D341Med (cell line): ENCODE data around the gene LTBP1.
"Not testable (repeated sequence)": the region's sequence is repeated elsewhere in the genome, so short reads cannot be mapped to it uniquely, and the experiment has no call there.

ENCODE experiments used
- DNase-seq: peaks from one replicate; pipeline ENCODE4 v3.0.0; 2012; ENCODE audit warnings: low spot score

Gene LTBP1

GRCh38 chr2:33384599-33384961 is 437.8 kb downstream of the LTBP1 start:
- no peak for DNase-seq

- no peak for DNase-seq
Measured at GRCh38 chr2:33388996-33389395, 442.2 kb downstream of the LTBP1 start.

DNA sequence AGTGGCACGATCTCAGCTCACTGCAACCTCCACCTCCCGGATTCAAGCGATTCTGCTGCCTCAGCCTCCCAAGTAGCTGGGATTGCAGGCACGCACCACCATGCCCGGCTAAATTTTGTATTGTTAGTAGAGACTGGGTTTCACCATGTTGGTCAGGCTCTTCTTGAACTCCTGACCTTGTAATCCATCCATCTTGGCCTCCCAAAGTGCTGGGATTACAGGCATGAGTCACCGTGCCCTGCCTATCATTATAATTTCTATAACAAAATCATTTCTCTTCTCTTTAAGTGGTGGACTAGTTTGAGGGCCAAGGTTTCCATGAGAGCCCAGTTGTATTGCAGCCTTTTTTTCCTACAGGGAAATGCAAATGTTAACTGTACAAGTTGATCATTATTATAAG is 442.9 kb downstream of the LTBP1 start:
- not testable (repeated sequence) for DNase-seq

DNA sequence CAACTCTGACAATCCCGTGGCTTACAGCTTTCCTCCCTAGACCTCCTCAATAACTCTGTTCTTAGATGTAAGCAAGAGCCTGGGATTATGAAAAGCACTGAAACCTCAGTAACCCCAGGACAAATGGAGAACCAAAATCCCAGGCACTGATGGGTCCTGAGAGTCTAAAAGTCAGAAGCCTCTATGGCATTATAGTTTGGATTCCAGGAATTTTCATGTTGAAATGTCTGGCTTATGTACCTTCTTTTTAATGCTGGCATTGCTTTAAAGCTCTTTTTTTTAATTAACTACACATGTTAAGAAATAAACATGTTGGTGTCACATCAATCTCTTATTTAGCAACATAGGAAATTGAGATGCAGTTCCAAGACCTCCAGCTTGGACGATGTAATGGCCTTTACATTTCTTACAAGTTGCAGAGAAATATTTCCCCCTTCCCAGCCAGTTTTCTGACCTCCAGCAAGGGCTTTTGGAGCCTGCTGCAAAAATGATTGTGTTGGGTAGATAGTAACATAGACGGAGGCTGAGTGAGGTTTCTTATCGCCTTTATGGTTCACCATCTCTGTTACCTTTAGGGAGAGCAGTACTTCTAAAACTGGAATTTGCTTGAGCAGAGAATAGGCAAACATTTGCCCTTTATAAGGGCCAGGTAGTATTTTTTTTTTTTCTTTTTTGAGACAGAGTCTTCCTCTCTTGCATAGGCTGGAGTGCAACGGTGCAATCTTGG is 444.9 kb downstream of the LTBP1 start:
- DNase-seq: no peak

DNA sequence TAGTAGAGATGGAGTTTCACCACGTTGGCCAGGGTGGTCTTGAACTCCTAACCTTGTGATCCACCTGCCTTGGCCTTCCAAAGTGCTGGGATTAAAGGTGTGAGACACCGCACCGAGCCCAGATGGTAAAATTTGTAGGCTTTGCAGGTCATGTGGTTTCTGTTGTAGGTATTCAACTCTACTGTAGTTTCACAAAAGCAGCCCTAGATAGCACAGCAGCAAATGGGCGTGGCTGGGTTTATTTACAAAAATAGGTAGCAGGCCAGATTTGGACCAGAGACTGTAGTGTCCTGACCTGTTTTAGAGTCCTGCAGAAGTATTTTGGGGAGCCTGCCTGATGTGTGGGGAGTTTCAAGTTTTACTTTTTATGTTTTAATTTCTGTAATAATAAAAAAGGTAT is 445.6 kb downstream of the LTBP1 start:
- no peak for DNase-seq

- DNase-seq: no peak
Measured at GRCh38 chr2:33395034-33395433, 448.3 kb downstream of the LTBP1 start.

DNA sequence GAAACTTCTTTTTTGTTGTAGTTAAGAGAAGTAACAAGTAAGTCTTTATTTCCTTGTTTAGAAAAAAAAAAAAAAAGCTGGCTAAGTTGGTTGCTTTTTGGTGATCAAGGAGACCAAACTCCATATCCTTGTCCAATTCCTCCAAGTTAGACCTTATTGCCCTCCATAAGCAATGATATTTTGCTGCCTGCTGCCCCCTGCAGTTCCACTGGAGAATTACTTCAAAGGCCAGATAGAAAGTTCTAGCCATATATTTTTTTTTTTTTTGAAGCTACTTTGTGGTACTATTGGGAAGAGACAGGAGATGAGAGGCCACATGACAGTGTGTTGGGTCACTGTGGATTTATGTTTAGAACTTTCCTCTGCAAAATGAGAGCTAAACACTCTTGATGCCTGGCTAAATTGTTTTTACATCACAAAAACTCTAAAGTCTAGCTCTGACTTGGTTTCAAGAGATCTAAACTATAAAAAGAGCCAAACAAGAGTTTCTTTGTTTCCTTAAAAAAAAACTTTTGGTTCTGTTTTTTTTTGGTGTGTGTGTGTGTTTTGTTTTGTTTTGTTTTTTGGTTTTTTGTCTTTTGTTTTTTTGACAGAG is 449.0 kb downstream of the LTBP1 start:
- DNase-seq: no peak

DNA sequence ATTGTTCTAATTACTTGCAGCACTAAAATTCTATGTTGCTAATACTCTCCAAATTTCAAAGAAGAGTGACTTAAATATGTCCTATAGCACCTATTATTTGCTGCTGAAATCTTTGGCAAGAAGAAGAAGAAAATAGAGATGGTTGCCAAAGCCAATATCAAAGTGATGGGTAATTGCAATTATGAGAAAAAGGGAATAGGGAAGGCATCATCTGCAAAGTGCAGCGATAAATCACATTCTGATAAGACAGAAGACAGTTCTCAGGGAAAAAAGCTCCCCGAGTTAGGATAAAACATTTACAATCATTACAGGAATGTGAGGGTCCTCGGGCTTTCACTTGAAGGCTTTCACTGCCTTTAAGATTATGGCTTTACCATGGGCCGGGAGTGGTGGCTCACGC is 457.6 kb downstream of the LTBP1 start:
- no peak for DNase-seq

GRCh38 chr2:33406622-33407021 is 459.9 kb downstream of the LTBP1 start:
- DNase-seq: no peak

- no peak for DNase-seq
Measured at GRCh38 chr2:33408109-33408508, 461.4 kb downstream of the LTBP1 start.

- no peak for DNase-seq
Measured at GRCh38 chr2:33409417-33409955, 462.7 kb downstream of the LTBP1 start.

- DNase-seq: no peak
Measured at GRCh38 chr2:33411765-33412164, 465.0 kb downstream of the LTBP1 start.

DNA sequence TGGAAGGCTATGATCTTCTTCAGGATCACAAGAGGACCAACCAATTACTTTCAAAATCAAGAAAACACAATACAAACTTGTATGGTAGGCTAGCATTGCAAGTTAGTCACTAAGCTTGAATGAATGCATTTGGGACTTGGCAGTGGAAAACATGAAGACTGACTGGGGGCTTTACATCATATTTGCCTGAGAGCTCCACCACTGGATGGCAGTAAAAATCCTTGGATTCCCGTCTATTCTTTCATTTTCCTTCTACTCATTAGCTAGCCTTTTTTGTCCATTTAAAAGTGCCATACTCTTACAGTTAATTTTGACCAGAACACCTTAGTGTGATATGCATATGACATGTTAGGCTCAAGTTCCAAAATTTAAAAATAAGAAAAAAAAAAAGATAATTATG is 466.2 kb downstream of the LTBP1 start:
- DNase-seq: no peak

- DNase-seq: no peak
Measured at GRCh38 chr2:33419581-33420200, 472.9 kb downstream of the LTBP1 start.

DNA sequence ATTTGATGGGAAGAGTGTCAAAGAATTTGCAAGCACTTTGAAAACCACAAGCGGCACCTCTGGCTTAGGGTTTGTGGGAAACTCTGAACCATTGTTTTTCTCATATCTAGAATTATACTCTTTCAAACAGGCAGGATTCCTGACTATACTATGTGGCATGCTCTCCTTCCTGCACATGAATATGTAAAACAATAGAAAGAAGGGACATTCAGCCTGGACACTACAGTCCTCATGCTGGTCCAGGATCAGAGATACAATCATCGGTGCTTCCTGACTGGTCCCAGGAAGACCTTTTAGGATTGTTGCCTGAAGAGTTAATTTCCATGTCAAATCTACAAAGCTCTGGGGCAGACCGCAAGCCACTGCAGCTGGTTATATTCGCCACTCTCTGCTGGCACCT is 474.0 kb downstream of the LTBP1 start:
- no peak for DNase-seq

DNA sequence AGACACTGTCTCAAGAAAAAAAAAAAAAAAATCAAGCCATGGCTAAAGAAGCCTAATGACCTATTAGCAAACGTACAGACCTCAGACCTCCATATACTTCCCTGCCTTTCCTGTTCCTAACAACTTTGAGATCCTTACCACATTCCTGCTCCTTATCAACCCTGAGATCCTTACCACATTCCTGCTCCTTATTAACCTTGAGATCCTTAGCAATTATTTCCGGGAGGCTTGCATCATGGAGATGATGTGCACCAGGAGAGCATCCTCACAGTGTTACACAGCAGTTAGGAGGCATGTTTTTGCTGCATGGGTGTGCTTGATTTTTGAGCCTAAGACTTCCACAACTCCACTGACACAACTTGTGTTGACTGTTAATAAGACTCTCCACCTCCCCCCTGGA is 475.1 kb downstream of the LTBP1 start:
- DNase-seq: no peak

DNA sequence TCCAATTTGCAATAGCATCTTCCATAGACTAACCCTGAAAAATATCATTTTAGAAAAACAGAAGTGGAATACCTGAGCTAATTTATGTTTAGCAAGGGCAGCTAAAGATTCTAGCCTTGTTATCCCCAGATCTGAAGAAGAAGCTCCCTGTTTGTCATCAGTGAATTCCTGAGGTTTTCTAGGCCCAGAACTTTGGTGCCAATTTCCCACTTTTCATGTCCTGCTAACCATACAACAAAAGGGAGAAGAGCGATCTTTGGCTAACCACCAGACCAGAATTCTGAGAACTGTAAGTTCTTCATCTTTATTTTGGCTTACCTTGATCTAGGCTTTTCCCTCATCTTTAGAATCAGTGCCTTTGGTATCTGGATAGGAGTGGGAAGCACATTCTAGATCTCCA is 478.4 kb downstream of the LTBP1 start:
- DNase-seq: no peak

- no peak for DNase-seq
Measured at GRCh38 chr2:33425586-33426031, 478.9 kb downstream of the LTBP1 start.

GRCh38 chr2:33426666-33427231 is 480.0 kb downstream of the LTBP1 start:
- DNase-seq: no peak

- no peak for DNase-seq
Measured at GRCh38 chr2:33430077-33430476, 483.3 kb downstream of the LTBP1 start.

DNA sequence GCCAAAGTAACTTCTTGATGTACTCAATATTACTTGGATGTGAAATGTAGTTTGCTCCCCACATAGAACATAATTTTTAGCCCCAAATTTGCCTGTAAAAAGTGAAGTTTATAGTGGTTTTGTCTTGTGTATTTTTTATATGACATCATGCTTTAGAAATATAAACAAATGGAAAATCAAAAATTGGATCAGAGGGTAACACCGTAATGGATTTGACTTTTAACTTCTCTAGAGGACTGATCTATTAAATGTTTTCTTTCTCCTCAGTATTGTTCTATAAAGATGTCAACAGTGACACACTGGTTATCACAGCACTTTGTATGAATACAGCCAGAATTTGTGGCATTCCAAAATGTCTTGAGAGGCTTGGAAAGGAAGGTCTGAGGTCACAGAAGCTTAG is 484.1 kb downstream of the LTBP1 start:
- DNase-seq: no peak

DNA sequence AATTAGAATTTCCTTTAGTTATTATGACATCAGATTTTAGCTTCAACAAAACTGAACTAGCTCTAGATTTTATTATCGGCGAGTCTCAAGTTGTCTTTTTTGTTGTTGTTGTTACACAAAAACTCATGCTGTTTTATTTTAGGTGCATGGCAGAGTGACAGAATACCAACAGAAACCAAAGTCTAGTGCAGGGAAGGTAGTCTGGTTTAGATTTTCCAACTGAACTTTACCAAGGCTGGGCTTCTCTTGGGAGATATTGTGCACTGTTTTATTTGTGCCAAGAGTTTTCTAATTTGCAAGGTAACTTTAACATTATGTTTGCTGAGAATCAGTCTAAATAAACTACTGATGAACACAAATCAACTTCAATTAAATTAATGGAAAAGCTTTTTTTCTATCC is 486.1 kb downstream of the LTBP1 start:
- DNase-seq: no peak
